Hepatocyte (in vitro differentiated cells): ENCODE measurements around the gene PCYT2. TPM values are rescaled to one million over a fixed set of nuclear protein-coding genes. Genes with fewer than 3 reads are reported as not detected.

Source experiments
- DNase-seq: peaks from one replicate; pipeline ENCODE4 v3.0.0-alpha.2; 2016; ENCODE audit warnings: low spot score
- H2AFZ ChIP-seq: fragments of 200-600 bp; sonication (generic); 2 replicates; pipeline ENCODE4 v1.6.0; 2016; ENCODE audit warnings: antibody characterized with exemption, mild to moderate bottlenecking
- H3K27ac ChIP-seq: fragments of 200-600 bp; sonication (generic); 2 replicates; pipeline ENCODE4 v1.5.1; 2016; ENCODE audit warnings: mild to moderate bottlenecking
- H3K27me3 ChIP-seq: fragments of 200-600 bp; sonication (generic); 2 replicates; pipeline ENCODE4 v1.6.1; 2016
- H3K36me3 ChIP-seq: fragments of 200-600 bp; sonication (generic); replicated peaks from 2 replicates; pipeline ENCODE4 v1.5.1; 2016; ENCODE audit warnings: low read depth; ENCODE audit not compliant: insufficient read depth
- H3K4me1 ChIP-seq: fragments of 200-600 bp; sonication (generic); 2 replicates; pipeline ENCODE4 v1.5.1; 2016; ENCODE audit warnings: mild to moderate bottlenecking, moderate library complexity; ENCODE audit not compliant: insufficient read depth
- H3K4me2 ChIP-seq: fragments of 200-600 bp; sonication (generic); 2 replicates; pipeline ENCODE4 v1.6.0; 2016
- H3K4me3 ChIP-seq: fragments of 200-600 bp; sonication (generic); 2 replicates; pipeline ENCODE4 v1.5.1; 2016; ENCODE audit warnings: mild to moderate bottlenecking
- H3K79me2 ChIP-seq: fragments of 200-600 bp; sonication (generic); 2 replicates; pipeline ENCODE4 v1.6.0; 2017; ENCODE audit warnings: mild to moderate bottlenecking
- H3K9me2 ChIP-seq: fragments of 200-600 bp; sonication (generic); replicated peaks from 2 replicates; pipeline ENCODE4 v1.6.0; 2017; ENCODE audit warnings: mild to moderate bottlenecking; ENCODE audit not compliant: insufficient read depth
- H3K9me3 ChIP-seq: fragments of 200-600 bp; sonication (generic); 2 replicates; pipeline ENCODE4 v1.5.1; 2016; ENCODE audit warnings: low read depth, mild to moderate bottlenecking
- H4K20me1 ChIP-seq: fragments of 200-600 bp; sonication (generic); 2 replicates; pipeline ENCODE4 v1.6.0; 2016; ENCODE audit warnings: mild to moderate bottlenecking; ENCODE audit not compliant: insufficient read depth, poor library complexity, severe bottlenecking
- CTCF ChIP-seq: fragments of 200-600 bp; sonication (generic); IDR thresholded peaks from 2 replicates; pipeline ENCODE4 v1.5.1; 2016; ENCODE audit warnings: antibody characterized with exemption, mild to moderate bottlenecking; ENCODE audit not compliant: poor library complexity
- EZH2 ChIP-seq: fragments of 200-600 bp; sonication (generic); IDR thresholded peaks from 2 replicates; pipeline ENCODE4 v1.6.1; 2016; ENCODE audit warnings: antibody characterized with exemption, mild to moderate bottlenecking, borderline replicate concordance
- EZH2phosphoT487 ChIP-seq: fragments of 200-600 bp; sonication (generic); IDR thresholded peaks from one replicate; pipeline ENCODE4 v1.6.1; 2018; ENCODE audit warnings: antibody characterized with exemption, mild to moderate bottlenecking, low read depth, moderate library complexity; ENCODE audit not compliant: unreplicated experiment, severe bottlenecking
- WGBS: methylation state at CpG from one replicate; pipeline ENCODE4 v1.1.6; 2016; ENCODE audit warnings: low lambda C conversion rate; ENCODE audit errors: missing lambda C conversion rate; 5-methylcytosine and 5-hydroxymethylcytosine counted together
- polyA plus RNA-seq: library from polyadenylated mRNA; unstranded; fragments of >200 nt; fragmentation: Nextera tagmentation; extraction: Ambion mirVana; gene quantifications from 2 replicates; pipeline ENCODE4 v1.2.1, GENCODE V29; 2016
- total RNA-seq: library from RNA; depleted of rRNA; stranded (reverse); fragments of >200 nt; gene quantifications from 2 replicates; pipeline ENCODE4 v1.2.3, GENCODE V29; 2014

PCYT2 gene
- total and polyA plus RNA-seq, 2 experiments from 2014 or later = 84.7 to 126 TPM

GRCh38 chr17:81851423-81851822 lies 59.8 kb downstream of the PCYT2 start:
- no peak overlapping the region for H3K4me2 ChIP-seq
- no peaks in the 10 kb centered on the region for H3K36me3 ChIP-seq
- peaks cover 38% of the 10 kb centered on the region for H4K20me1 ChIP-seq
- no peaks in the 10 kb centered on the region for H3K4me1 ChIP-seq
- no peak for TF ChIP-seq EZH2
- no peak for TF ChIP-seq CTCF
- TF ChIP-seq EZH2phosphoT487 = no peak
- no peaks in the 10 kb centered on the region for H3K9me3 ChIP-seq
- H2AFZ ChIP-seq = no peak overlapping the region
- H3K9me2 ChIP-seq = no peaks in the 10 kb centered on the region
- no peak overlapping the region for H3K27ac ChIP-seq
- no peaks in the 10 kb centered on the region for H3K27me3 ChIP-seq
- no peak for DNase-seq
- WGBS = 98% methylated on average over 16 of the region's 16 CpGs
- H3K79me2 ChIP-seq = peaks cover 45% of the 10 kb centered on the region
- no peak overlapping the region for H3K4me3 ChIP-seq

Other genes with a start within 250 kb of the PCYT2 start
- 22.3 and 37.8 TPM in 2 replicates for gene OXLD1, start 244.8 kb downstream of the PCYT2 start, total RNA-seq
- gene OXLD1, start 244.8 kb downstream of the PCYT2 start, polyA plus RNA-seq = 39.8 and 55.2 TPM in 2 replicates
- 8.3 and 9.1 TPM in 2 replicates for gene CCDC137, start 244.7 kb downstream of the PCYT2 start, total RNA-seq
- 20.5 and 23.0 TPM in 2 replicates for gene CCDC137, start 244.7 kb downstream of the PCYT2 start, polyA plus RNA-seq
- 34.2 and 38.8 TPM in 2 replicates for gene ARL16, start 227.6 kb downstream of the PCYT2 start, total RNA-seq
- 64.6 and 70.6 TPM in 2 replicates for gene ARL16, start 227.6 kb downstream of the PCYT2 start, polyA plus RNA-seq
- 47.3 and 59.2 TPM in 2 replicates for gene HGS, start 227.4 kb downstream of the PCYT2 start, total RNA-seq
- gene HGS, start 227.4 kb downstream of the PCYT2 start, polyA plus RNA-seq = 128 and 142 TPM in 2 replicates
- 24.5 and 37.0 TPM in 2 replicates for gene MRPL12, start 208.0 kb downstream of the PCYT2 start, total RNA-seq
- 94.6 and 96.1 TPM in 2 replicates for gene MRPL12, start 208.0 kb downstream of the PCYT2 start, polyA plus RNA-seq
- 27.5 and 31.3 TPM in 2 replicates for gene SLC25A10, start 199.1 kb downstream of the PCYT2 start, total RNA-seq
- gene SLC25A10, start 199.1 kb downstream of the PCYT2 start, polyA plus RNA-seq = 34.8 and 53.2 TPM in 2 replicates
- gene GCGR, start 107.2 kb downstream of the PCYT2 start, total RNA-seq = 2.4 and 2.9 TPM in 2 replicates
- gene GCGR, start 107.2 kb downstream of the PCYT2 start, polyA plus RNA-seq = 2.5 and 3.8 TPM in 2 replicates
- 63.3 and 66.1 TPM in 2 replicates for gene MCRIP1, start 78.1 kb downstream of the PCYT2 start, total RNA-seq
- gene MCRIP1, start 78.1 kb downstream of the PCYT2 start, polyA plus RNA-seq = 118 and 138 TPM in 2 replicates
- gene PPP1R27, start 76.3 kb downstream of the PCYT2 start, total RNA-seq = not detected in 2 replicates
- 0.56 and 0.72 TPM in 2 replicates for gene PPP1R27, start 76.3 kb downstream of the PCYT2 start, polyA plus RNA-seq
- 1,163 and 1,316 TPM in 2 replicates for gene P4HB, start 50.9 kb downstream of the PCYT2 start, total RNA-seq
- 1,233 and 1,240 TPM in 2 replicates for gene P4HB, start 50.9 kb downstream of the PCYT2 start, polyA plus RNA-seq
- gene ARHGDIA, start 40.1 kb downstream of the PCYT2 start, total RNA-seq = 57.0 and 80.7 TPM in 2 replicates
- 295 and 311 TPM in 2 replicates for gene ARHGDIA, start 40.1 kb downstream of the PCYT2 start, polyA plus RNA-seq
- 50.9 and 55.3 TPM in 2 replicates for gene ALYREF, start 19.8 kb downstream of the PCYT2 start, total RNA-seq
- gene ALYREF, start 19.8 kb downstream of the PCYT2 start, polyA plus RNA-seq = 96.4 and 106 TPM in 2 replicates
- 129 and 155 TPM in 2 replicates for gene ANAPC11, start 19.7 kb downstream of the PCYT2 start, total RNA-seq
- 307 and 345 TPM in 2 replicates for gene ANAPC11, start 19.7 kb downstream of the PCYT2 start, polyA plus RNA-seq
- 0.47 and 2.6 TPM in 2 replicates for gene NPB, start 9.2 kb downstream of the PCYT2 start, total RNA-seq
- gene NPB, start 9.2 kb downstream of the PCYT2 start, polyA plus RNA-seq = 2.2 and 3.2 TPM in 2 replicates
- gene SIRT7, start 6.8 kb upstream of the PCYT2 start, total RNA-seq = 16.5 and 18.6 TPM in 2 replicates
- gene SIRT7, start 6.8 kb upstream of the PCYT2 start, polyA plus RNA-seq = 35.2 and 36.0 TPM in 2 replicates
- 18.1 and 21.3 TPM in 2 replicates for gene MAFG, start 16.3 kb upstream of the PCYT2 start, total RNA-seq
- 28.5 and 37.4 TPM in 2 replicates for gene MAFG, start 16.3 kb upstream of the PCYT2 start, polyA plus RNA-seq
- gene PYCR1, start 25.9 kb upstream of the PCYT2 start, total RNA-seq = 109 and 113 TPM in 2 replicates
- 149 and 162 TPM in 2 replicates for gene PYCR1, start 25.9 kb upstream of the PCYT2 start, polyA plus RNA-seq
- not detected in 2 replicates for gene MYADML2, start 35.8 kb upstream of the PCYT2 start, total RNA-seq
- 0.06 TPM in 2 replicates for gene MYADML2, start 35.8 kb upstream of the PCYT2 start, polyA plus RNA-seq
- 1.0 and 1.8 TPM in 2 replicates for gene NOTUM, start 49.8 kb upstream of the PCYT2 start, total RNA-seq
- 1.2 and 4.7 TPM in 2 replicates for gene NOTUM, start 49.8 kb upstream of the PCYT2 start, polyA plus RNA-seq
- 27.5 and 28.4 TPM in 2 replicates for gene ASPSCR1, start 66.2 kb upstream of the PCYT2 start, total RNA-seq
- 45.9 and 56.8 TPM in 2 replicates for gene ASPSCR1, start 66.2 kb upstream of the PCYT2 start, polyA plus RNA-seq
- gene CENPX, start 111.5 kb upstream of the PCYT2 start, total RNA-seq = 58.2 and 64.5 TPM in 2 replicates
- 83.2 and 84.3 TPM in 2 replicates for gene CENPX, start 111.5 kb upstream of the PCYT2 start, polyA plus RNA-seq
- gene LRRC45, start 111.9 kb upstream of the PCYT2 start, total RNA-seq = 12.8 and 15.5 TPM in 2 replicates
- gene LRRC45, start 111.9 kb upstream of the PCYT2 start, polyA plus RNA-seq = 14.7 and 17.2 TPM in 2 replicates
- 11.8 and 13.7 TPM in 2 replicates for gene RAC3, start 120.3 kb upstream of the PCYT2 start, total RNA-seq
- gene RAC3, start 120.3 kb upstream of the PCYT2 start, polyA plus RNA-seq = 5.2 and 5.5 TPM in 2 replicates
- 118 and 125 TPM in 2 replicates for gene DCXR, start 126.3 kb upstream of the PCYT2 start, total RNA-seq
- gene DCXR, start 126.3 kb upstream of the PCYT2 start, polyA plus RNA-seq = 185 and 207 TPM in 2 replicates
- 39.6 and 43.2 TPM in 2 replicates for gene RFNG, start 140.4 kb upstream of the PCYT2 start, total RNA-seq
- gene RFNG, start 140.4 kb upstream of the PCYT2 start, polyA plus RNA-seq = 109 and 118 TPM in 2 replicates
- 101 and 124 TPM in 2 replicates for gene GPS1, start 140.5 kb upstream of the PCYT2 start, total RNA-seq
- 160 and 167 TPM in 2 replicates for gene GPS1, start 140.5 kb upstream of the PCYT2 start, polyA plus RNA-seq
- 71.5 and 71.9 TPM in 2 replicates for gene DUS1L, start 154.4 kb upstream of the PCYT2 start, total RNA-seq
- gene DUS1L, start 154.4 kb upstream of the PCYT2 start, polyA plus RNA-seq = 160 and 202 TPM in 2 replicates
- 67.2 and 118 TPM in 2 replicates for gene FASN, start 186.8 kb upstream of the PCYT2 start, total RNA-seq
- 71.5 and 77.6 TPM in 2 replicates for gene FASN, start 186.8 kb upstream of the PCYT2 start, polyA plus RNA-seq